ENCODE measurements around the gene FXR2.

FXR2 gene

GRCh38 chr17:7556627-7557026 lies 58.1 kb downstream of the FXR2 start:
- POLR2A ChIA-PET: interaction anchor here (1.0 kb wide), 1 partner anchor 17 kb away, joined by 3 read pairs; no protein-coding TSS in a partner anchor
- no peak for DNase-seq (ENCODE audit: extremely low spot score)
- TF ChIP-seq CTCF (IDR thresholded peaks at IDR 0.05; ENCODE audit: control extremely low read depth, extremely low read depth, low read depth, missing control alignments): no peak
- CTCF ChIA-PET: interaction anchor here (2.9 to 6.5 kb wide), 2 partner anchors 41 to 202 kb away, joined by 24 to 55 read pairs; partner anchors contain the start of genes KCTD11 and TMEM95

- POLR2A ChIA-PET: interaction anchor here (0.6 kb wide), 1 partner anchor 117 kb away, joined by 3 read pairs; no protein-coding TSS in a partner anchor
- CTCF ChIA-PET: interaction anchor here (2.4 kb wide), 1 partner anchor 41 kb away, joined by 6 read pairs; no protein-coding TSS in a partner anchor
- no peak for TF ChIP-seq CTCF (IDR thresholded peaks at IDR 0.05; ENCODE audit: control extremely low read depth, extremely low read depth, low read depth, missing control alignments)
- DNase-seq (ENCODE audit: extremely low spot score): no peak
Measured at GRCh38 chr17:7555320-7555948, 59.3 kb downstream of the FXR2 start.

- ChIA-PET POLR2A (interaction anchor here (0.7 kb wide), 1 partner anchor 21 kb away, joined by 6 read pairs; no protein-coding TSS in a partner anchor), CTCF (interaction anchor here (0.8 to 1.8 kb wide), 3 partner anchors 7 to 36 kb away, joined by 3 to 16 read pairs (median 3); partner anchors contain the start of gene SENP3)
- TF ChIP-seq CTCF (IDR thresholded peaks at IDR 0.05; ENCODE audit: control extremely low read depth, extremely low read depth, low read depth, missing control alignments): no peak
- DNase-seq (ENCODE audit: extremely low spot score): no peak
Measured at GRCh38 chr17:7553356-7553755, 61.3 kb downstream of the FXR2 start.

GRCh38 chr17:7552621-7553051 lies 62.1 kb downstream of the FXR2 start:
- peak; percentile 73 for DNase-seq (ENCODE audit: extremely low spot score)
- CTCF ChIA-PET: interaction anchor here (0.8 to 1.9 kb wide), 4 partner anchors 8 to 37 kb away, joined by 3 to 16 read pairs (median 6); partner anchors contain the start of gene SENP3
- TF ChIP-seq CTCF (IDR thresholded peaks at IDR 0.05; ENCODE audit: control extremely low read depth, extremely low read depth, low read depth, missing control alignments): no peak
- POLR2A ChIA-PET: interaction anchor here (0.7 kb wide), 1 partner anchor 22 kb away, joined by 6 read pairs; no protein-coding TSS in a partner anchor

- ChIA-PET POLR2A (no interaction called here), CTCF (interaction anchor here (1.8 to 1.9 kb wide), 2 partner anchors 9 to 36 kb away, joined by 8 to 16 read pairs; partner anchors contain the start of gene SENP3)
- DNase-seq (ENCODE audit: extremely low spot score): no peak
- TF ChIP-seq CTCF (IDR thresholded peaks at IDR 0.05; ENCODE audit: control extremely low read depth, extremely low read depth, low read depth, missing control alignments): no peak
Measured at GRCh38 chr17:7551396-7551795, 63.3 kb downstream of the FXR2 start.

- no peak for TF ChIP-seq CTCF (IDR thresholded peaks at IDR 0.05; ENCODE audit: control extremely low read depth, extremely low read depth, low read depth, missing control alignments)
- DNase-seq (ENCODE audit: extremely low spot score): no peak
- CTCF ChIA-PET: interaction anchor here (0.7 to 4.8 kb wide), 5 partner anchors 8 to 254 kb away, joined by 3 to 43 read pairs (median 3); partner anchors contain the start of gene TNFSF13
- POLR2A ChIA-PET: no interaction called here
Measured at GRCh38 chr17:7550344-7550743, 64.4 kb downstream of the FXR2 start.
